Measurements from ENCODE around the gene STRN3.

- no peak for TF ChIP-seq CTCF (IDR thresholded peaks at IDR 0.05; ENCODE audit: poor library complexity)
- TF ChIP-seq EZH2 (IDR thresholded peaks at IDR 0.05; ENCODE audit: borderline replicate concordance), result no peak
Measured at GRCh38 chr14:31026077-31026449, at the start of gene STRN3.
